DMS53 treated with DMSO at 0.1 percent for 48 hours (cell line): ENCODE results near the gene GFRA1.
"Not testable (repeated sequence)": the region's sequence is repeated elsewhere in the genome, so short reads cannot be mapped to it uniquely, and the experiment has no call there.

ENCODE experiments used
- DNase-seq: peaks from one replicate; lab custom pipeline; 2025; ENCODE audit not compliant: unreplicated experiment; lab: John Stamatoyannopoulos, UW

Gene GFRA1

GRCh38 chr10:116043861-116044260 is 229.1 kb downstream of the GFRA1 start:
- no peak for DNase-seq

- DNase-seq: no peak
Observed at GRCh38 chr10:116043304-116043703, 229.7 kb downstream of the GFRA1 start.

- DNase-seq: no peak
Observed at GRCh38 chr10:116041948-116042347, 231.1 kb downstream of the GFRA1 start.

GRCh38 chr10:116039612-116040011 is 233.4 kb downstream of the GFRA1 start:
- DNase-seq: no peak

- no peak for DNase-seq
Observed at GRCh38 chr10:116038259-116038658, 234.7 kb downstream of the GFRA1 start.

GRCh38 chr10:116035406-116035805 is 237.6 kb downstream of the GFRA1 start:
- DNase-seq: not testable (repeated sequence)

DNA sequence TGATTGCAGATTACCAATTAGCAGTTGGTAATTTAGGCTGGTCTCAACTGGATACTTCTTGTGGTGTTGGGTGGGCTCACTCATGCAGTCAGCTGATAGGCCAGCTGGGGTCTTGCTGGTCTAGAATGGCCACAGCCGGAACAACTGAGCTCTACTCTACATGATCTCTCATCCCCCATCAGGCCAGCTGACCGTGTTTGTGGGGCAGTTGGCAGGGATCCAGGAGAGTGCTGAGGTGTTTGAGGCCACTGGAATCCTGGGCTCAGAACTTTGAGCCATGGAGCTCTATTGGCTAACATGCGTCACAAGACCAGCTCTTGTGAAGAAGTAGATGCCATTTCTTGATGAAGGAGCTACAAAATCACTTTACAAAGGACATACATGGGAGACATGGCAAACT is 242.4 kb downstream of the GFRA1 start:
- DNase-seq: no peak

GRCh38 chr10:116029826-116030225 is 243.2 kb downstream of the GFRA1 start:
- no peak for DNase-seq

GRCh38 chr10:116027355-116027754 is 245.7 kb downstream of the GFRA1 start:
- DNase-seq: no peak

DNA sequence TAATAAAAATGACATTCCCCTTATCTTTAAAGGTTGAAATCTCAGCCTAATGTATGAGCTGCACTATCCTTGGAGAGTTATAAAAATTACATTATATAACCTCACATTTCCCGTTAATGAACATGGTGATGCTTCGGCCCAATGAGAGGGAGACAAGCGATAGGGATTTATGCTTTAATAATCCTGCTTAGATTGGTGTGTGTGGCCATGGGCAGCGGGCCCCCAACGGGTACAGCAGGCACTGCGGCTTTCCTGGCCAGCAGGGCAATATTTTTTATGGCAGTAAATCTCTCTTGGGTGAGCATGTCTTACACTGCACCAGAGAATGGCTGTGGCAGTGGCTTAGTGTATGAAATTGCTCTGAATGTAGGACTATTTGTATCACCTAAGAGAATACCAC is 246.3 kb downstream of the GFRA1 start:
- DNase-seq: no peak

- DNase-seq: no peak
Observed at GRCh38 chr10:116026315-116026714, 246.7 kb downstream of the GFRA1 start.

DNA sequence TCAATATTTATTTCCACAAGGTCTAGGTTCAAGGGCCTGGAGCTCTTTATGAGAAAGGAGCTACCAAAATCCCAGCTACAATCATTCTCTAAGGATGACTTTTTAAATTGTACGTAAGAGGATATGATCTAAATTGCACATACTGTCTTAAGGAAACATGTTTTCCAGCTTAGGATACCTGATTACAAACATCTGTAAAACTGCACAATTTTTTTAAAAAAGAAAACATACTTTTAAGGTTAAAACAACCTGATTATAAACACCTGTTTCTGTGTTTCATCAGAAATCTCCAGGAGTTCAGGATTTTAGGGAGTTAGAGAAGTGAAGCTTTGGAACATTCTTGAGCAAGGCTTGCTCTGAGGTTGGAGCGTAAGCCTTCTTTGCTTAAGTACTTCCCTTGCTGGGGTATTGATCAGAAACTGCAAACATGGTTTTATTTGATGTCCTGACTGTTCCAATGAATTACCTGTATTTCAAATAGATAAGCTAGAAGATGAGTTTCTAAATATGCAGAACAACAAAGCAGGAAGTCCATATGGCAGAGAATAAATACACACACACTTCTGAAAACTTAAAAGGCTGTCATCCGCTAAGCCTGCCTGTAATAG is 248.6 kb downstream of the GFRA1 start:
- DNase-seq: no peak

DNA sequence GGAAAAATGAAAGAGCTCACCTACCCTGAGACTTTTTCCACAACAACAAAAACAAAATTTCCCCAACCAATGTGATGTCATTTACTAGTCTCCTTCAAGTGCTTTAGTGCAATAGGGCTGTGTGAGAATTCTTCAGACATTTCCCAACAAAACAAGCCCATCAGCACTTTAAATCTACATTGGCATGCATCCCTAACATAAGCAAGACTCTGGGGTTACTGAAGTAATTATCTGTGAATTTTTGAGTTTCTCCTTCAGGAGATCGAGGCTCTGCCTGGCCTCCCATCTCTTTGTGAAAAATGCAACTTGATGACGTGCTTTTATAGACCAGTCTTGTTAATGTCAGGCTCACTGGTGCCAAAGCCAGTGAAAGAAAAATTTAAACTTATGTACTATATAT is 255.6 kb downstream of the GFRA1 start:
- no peak for DNase-seq

DNA sequence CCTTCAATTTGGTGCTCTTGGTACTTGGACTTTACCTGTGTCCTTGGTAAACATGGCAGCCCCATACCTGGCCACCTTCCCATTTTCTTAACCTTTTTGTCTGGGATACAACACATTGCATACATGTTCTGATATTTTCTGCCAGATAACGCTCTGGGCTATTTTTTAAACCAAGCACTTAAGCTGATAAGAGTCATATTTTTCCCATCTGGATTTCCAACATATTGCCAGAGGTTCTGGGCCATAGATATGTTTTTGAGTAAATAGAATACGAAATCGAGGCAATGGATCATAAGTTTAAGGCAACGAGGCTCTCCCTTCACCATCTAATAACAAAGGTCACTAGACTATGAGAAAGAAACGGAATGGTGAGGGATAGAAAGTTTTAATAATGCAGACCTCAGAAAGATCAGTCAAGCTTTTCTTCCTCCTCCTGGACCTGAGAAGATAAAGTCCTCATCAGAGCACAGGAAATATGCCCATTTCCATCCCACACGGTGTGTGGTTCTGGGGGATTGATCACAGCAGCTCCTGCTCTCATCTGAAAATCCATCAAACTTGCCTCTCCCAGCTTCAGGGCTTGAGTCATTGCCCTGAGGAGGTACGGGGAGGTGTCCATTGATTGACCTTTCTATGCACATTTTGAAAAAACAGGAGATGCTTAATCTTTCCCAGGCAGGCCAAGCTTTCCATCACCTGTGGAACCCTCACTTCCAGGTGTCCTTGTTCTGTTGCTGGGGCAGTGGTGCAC is 257.2 kb downstream of the GFRA1 start:
- no peak for DNase-seq

DNA sequence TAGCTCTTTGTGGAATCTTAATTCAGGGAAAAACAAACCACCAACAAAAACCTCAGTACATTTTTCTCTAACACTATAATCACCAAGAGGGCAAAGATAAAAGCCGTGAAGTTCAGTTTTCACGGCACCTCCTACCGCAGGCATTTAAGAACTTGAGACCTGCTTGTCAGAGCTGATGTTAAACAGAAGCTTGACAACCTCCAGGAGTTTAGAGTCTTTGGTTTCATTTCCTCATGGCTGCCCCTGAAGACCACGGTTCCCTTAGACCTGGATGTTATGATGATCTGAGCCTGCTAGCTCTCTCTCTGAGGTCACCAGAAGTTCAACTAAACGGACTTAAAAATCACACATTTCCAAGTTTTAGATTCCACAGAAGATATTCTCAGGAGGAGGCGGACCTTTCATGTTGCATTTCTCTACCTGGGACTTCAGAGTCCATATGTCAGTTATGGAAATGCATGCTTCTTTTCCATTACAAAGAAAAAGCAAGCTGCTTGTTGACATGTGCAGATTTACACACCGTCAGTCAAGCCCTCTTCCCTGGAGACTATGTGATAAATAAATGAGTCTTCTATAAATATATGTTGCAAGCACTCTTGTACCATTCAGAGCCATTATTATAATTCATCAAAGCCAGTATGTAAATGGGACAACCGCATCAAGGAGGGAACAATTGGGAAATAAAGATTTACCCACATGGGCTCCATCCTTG is 258.0 kb downstream of the GFRA1 start:
- DNase-seq: no peak

DNA sequence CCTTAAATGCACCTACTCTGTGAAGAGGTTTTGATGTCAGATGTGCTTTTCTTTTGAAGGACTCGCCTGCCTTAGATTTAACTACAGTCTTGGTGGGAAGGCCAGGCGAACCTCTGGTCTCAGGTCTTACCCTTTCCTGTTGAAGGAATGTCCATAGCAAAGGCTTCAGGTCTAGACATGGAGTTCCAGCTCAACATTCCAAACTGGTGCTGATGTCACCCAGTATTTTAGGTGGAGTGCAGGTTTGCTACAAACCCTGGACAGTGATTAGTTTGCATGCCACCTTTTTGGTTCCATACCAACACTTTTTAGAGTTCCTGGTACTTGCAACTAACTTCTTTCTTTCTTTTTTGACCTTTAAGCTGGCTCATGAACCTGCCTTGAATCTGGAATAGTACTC is 258.7 kb downstream of the GFRA1 start:
- DNase-seq: no peak

DNA sequence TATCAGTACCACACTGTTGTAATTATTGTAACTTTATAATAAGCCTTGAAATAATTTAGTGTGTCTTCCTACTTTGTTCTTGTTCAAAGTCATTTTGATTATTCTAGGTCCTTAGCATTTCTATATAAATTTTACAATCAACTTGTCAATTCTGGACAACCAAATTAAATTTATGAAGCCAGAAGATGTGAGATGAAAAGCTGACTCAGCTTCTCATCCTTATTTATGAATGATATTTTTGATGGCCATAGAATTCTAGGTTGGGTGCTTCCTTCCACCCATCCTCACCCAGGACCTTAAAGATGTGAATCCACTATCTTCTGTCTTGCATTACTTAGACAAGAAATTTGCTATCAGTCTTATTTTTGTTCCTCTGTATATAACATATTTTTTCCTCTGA is 261.1 kb downstream of the GFRA1 start:
- DNase-seq: no peak

DNA sequence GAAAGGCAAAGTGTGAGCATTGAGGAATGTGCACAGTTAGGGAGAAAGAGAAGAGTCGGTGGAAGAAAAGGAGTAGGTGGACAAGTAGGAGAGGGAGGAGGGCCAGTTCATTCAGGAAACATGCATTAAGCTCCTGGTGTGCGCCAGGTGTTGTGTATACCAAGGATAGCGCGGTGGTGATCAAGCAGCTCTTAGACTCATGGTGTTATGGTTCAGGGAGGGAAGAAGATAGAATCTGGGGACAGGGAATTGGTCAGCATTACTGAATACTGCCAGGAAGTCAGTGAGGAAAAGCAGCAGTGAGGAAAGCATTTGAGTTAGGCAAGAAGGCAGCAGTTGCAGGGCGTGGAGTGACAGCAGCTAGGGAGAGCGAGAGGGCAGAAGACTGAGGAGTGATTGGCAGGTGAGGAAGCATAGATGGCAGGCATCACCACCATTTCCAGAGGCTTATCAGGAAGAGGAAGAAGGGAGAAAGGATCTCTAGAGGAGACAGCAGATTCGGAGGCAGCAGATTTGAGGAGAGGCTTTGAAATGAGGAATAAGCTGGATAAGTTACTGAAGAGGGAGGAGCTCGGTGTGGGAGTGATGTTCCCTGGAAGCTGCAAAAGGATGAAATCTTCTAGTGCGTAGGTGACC is 265.6 kb downstream of the GFRA1 start:
- DNase-seq: no peak
